OCI-LY7 (cell line): ENCODE data around the gene TMC1.
"Not testable (repeated sequence)": the region's sequence is repeated elsewhere in the genome, so short reads cannot be mapped to it uniquely, and the experiment has no call there.

Experiments used
- EZH2phosphoT487 ChIP-seq: fragments of 200-600 bp; sonication (generic); IDR thresholded peaks from 2 replicates; pipeline ENCODE4 v1.6.1; 2018; ENCODE audit warnings: low read depth, borderline replicate concordance, mild to moderate bottlenecking, mixed run types, antibody characterized with exemption, low read length, moderate library complexity, mixed read lengths
- TF ChIP-seq, protein P1 (sequence below): fragments of 200-600 bp; sonication (generic); conservative IDR thresholded peaks from 2 replicates; pipeline ENCODE4 v1.5.1; 2014; ENCODE audit warnings: mild to moderate bottlenecking, antibody characterized with exemption, low read length, moderate library complexity, mixed read lengths

DNA sequence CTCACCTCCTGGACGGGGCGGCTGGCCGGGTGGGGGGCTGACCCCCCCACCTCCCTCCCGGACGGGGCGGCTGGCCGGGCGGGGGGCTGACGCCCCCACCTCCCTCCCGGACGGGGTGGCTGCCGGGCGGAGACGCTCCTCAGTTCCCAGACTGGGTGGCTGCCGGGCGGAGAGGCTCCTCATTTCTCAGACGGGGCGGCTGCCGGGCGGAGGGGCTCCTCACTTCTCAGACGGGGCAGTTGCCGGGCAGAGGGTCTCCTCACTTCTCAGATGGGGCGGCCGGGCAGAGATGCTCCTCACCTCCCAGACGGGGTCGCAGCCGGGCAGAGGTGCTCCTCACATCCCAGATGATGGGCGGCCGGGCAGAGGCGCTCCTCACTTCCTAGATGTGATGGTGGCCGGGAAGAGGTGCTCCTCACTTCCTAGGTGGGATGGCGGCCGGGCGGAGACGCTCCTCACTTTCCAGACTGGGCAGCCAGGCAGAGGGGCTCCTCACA is 285.0 kb downstream of the TMC1 start:
- TF ChIP-seq, protein P1, sequence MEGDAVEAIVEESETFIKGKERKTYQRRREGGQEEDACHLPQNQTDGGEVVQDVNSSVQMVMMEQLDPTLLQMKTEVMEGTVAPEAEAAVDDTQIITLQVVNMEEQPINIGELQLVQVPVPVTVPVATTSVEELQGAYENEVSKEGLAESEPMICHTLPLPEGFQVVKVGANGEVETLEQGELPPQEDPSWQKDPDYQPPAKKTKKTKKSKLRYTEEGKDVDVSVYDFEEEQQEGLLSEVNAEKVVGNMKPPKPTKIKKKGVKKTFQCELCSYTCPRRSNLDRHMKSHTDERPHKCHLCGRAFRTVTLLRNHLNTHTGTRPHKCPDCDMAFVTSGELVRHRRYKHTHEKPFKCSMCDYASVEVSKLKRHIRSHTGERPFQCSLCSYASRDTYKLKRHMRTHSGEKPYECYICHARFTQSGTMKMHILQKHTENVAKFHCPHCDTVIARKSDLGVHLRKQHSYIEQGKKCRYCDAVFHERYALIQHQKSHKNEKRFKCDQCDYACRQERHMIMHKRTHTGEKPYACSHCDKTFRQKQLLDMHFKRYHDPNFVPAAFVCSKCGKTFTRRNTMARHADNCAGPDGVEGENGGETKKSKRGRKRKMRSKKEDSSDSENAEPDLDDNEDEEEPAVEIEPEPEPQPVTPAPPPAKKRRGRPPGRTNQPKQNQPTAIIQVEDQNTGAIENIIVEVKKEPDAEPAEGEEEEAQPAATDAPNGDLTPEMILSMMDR, result not testable (repeated sequence)
- not testable (repeated sequence) for TF ChIP-seq EZH2phosphoT487
